Measurements from ENCODE around the gene ACSL1. TPM values are rescaled to one million over a fixed set of nuclear protein-coding genes. Genes with fewer than 3 reads are reported as not detected.
"Not testable (repeated sequence)": the region's sequence is repeated elsewhere in the genome, so short reads cannot be mapped to it uniquely, and the experiment has no call there.

Gene ACSL1
- total and polyA plus RNA-seq, 12 donors = 6.2 to 113 (median 67.7) TPM

DNA sequence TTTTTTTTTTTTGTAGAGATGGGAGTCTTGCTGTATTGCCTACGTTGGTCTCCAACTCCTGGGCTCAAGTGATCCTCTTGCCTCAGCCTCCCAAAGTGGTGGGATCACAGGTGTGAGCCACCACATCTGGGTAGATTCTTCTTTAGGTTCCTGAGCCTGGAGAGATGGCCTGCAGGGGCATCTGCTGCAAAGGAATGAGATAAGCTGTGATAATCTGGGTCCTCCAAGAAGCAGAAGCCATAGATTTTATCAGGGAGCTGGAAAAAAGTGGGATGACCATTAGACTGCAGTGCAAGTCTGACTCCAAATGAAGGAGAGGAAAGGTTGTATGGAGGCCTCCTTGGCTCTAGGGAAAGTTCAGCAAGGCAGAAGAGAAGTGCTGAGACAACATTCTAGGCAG lies 19.0 kb upstream of the ACSL1 start:
- 69 to 80% (median 74%) methylated on average over 1 of the region's 1 CpG for WGBS, 4 donors
- H3K9me3 ChIP-seq (replicated peaks in 1 of 3) = no peaks in the 10 kb centered on the region
- H3K36me3 ChIP-seq (replicated peaks in 1 of 2) = no peaks in the 10 kb centered on the region
- no peak overlapping the region for H3K27ac ChIP-seq
- no peak for DNase-seq
- no peaks in the 10 kb centered on the region for H3K4me1 ChIP-seq (replicated peaks in 1 of 2)
- no peak overlapping the region for H3K4me3 ChIP-seq
- TF ChIP-seq, protein P1, sequence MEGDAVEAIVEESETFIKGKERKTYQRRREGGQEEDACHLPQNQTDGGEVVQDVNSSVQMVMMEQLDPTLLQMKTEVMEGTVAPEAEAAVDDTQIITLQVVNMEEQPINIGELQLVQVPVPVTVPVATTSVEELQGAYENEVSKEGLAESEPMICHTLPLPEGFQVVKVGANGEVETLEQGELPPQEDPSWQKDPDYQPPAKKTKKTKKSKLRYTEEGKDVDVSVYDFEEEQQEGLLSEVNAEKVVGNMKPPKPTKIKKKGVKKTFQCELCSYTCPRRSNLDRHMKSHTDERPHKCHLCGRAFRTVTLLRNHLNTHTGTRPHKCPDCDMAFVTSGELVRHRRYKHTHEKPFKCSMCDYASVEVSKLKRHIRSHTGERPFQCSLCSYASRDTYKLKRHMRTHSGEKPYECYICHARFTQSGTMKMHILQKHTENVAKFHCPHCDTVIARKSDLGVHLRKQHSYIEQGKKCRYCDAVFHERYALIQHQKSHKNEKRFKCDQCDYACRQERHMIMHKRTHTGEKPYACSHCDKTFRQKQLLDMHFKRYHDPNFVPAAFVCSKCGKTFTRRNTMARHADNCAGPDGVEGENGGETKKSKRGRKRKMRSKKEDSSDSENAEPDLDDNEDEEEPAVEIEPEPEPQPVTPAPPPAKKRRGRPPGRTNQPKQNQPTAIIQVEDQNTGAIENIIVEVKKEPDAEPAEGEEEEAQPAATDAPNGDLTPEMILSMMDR (IDR thresholded peaks at IDR 0.05) = no peak
- no peak for TF ChIP-seq POLR2A (IDR thresholded peaks at IDR 0.05)
- intact Hi-C loops (cut with DNase I) = no loop called here
- H3K27me3 ChIP-seq = no peaks in the 10 kb centered on the region

DNA sequence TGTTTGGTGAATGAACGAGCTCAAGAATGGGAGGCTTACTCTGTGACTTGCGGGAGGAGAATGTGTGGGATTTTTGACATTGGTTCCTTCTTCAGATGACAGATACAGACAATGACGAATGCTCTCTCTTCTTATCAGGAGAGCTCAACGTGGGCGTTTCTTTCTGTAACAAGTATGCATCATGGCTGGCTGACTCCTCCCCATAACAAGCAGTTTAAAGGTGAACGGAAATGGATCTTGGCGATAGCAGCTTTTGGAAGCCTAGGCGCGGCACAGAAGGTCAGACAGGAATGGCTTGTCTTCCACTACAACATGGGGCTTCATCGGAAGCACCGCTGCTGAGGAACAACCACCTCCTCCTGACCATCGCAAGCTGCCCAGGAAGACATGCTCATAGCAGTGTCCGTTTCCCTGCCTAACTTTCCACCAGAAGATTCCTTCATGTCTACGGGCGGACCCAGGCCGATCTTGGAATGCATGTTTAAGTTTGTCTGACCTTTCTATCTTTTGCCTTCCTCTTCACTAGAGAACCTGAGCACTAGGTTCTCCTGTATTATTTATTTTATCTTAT lies 18.3 kb upstream of the ACSL1 start:
- no peak for DNase-seq
- H3K27me3 ChIP-seq = no peaks in the 10 kb centered on the region
- H3K9me3 ChIP-seq (replicated peaks in 1 of 3) = no peaks in the 10 kb centered on the region
- no peaks in the 10 kb centered on the region for H3K4me1 ChIP-seq (replicated peaks in 1 of 2)
- H3K36me3 ChIP-seq (replicated peaks in 1 of 2) = no peaks in the 10 kb centered on the region
- TF ChIP-seq, protein P1 (IDR thresholded peaks at IDR 0.05) = no peak
- TF ChIP-seq POLR2A (IDR thresholded peaks at IDR 0.05) = no peak
- no peak overlapping the region for H3K27ac ChIP-seq
- WGBS, 4 donors = 76 to 81% (median 77%) methylated on average over 14 to 16 of the region's 16 CpGs
- intact Hi-C loops (cut with DNase I) = no loop called here
- H3K4me3 ChIP-seq = no peak overlapping the region

DNA sequence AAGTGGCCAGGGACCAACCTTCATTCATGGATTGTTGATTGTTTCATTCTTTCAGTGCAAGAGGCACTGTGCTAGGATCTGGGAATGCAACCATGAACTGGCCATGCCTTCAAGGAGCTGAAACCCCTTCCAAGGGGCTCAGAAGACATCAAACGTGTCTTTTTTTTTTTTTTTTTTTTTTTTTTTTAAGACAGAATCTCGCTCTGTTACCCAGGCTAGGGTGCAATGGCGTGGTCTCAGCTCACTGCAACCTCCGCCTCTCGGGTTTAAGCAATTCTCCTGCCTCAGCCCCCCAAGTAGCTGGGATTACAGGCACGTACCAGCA lies 13.3 kb upstream of the ACSL1 start:
- H3K36me3 ChIP-seq (replicated peaks in 1 of 2); H3K27ac ChIP-seq; H3K9me3 ChIP-seq (replicated peaks in 1 of 3); intact Hi-C loops (cut with DNase I); H3K27me3 ChIP-seq; DNase-seq; H3K4me1 ChIP-seq (replicated peaks in 1 of 2); H3K4me3 ChIP-seq: not testable (repeated sequence)
- 82 to 96% (median 90%) methylated on average over 6 of the region's 6 CpGs for WGBS, 4 donors

DNA sequence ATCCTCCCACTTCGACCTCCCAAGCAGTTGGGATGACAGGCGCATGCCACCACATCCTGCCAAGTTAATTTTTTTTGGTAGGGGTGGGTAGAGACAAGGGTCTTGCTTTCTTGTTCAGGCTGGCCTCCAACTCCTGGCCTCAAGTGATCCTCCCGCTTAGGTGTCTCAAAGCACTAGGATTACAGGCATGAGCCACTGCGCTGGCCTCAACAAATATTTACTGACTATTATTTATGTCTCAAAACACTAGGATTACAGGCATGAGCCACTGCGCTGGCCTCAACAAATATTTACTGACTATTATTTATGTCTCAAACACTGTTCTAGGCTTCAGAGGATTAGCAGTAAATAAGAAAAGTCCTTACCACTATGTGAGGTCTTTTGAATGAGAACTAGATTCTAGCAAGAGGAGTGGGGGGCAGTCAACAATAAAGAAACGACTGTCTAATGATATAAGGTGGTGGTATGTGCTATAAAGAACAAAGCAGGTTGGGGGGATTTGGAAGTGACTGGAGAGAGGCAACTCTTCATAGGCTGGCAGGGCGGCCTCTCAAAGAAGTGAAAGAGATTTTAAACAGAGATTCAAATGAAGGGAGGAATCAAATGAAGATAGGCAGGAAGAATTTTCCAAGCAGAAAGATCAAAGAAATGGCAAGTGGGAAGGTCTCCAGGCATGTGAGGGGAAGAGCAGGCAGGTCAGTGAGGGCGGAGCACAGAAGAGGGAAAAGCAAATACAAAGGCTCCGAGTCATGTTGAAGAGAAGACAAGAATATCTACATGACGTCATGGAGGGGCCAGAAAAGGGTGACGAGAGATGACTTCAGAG lies 12.7 kb upstream of the ACSL1 start:
- no peak for DNase-seq
- Histone ChIP-seq H3K27me3 (no peaks in the 10 kb centered on the region), H3K36me3 (replicated peaks in 1 of 2) (no peaks in the 10 kb centered on the region), H3K4me3 (no peak overlapping the region), H3K9me3 (replicated peaks in 1 of 3) (no peaks in the 10 kb centered on the region), H3K27ac (no peak overlapping the region), H3K4me1 (replicated peaks in 1 of 2) (no peaks in the 10 kb centered on the region)
- intact Hi-C loops (cut with DNase I) = no loop called here
- 73 to 81% (median 77%) methylated on average over 11 of the region's 11 CpGs for WGBS, 4 donors
- TF ChIP-seq, protein P1 (IDR thresholded peaks at IDR 0.05) = no peak
- no peak for TF ChIP-seq POLR2A (IDR thresholded peaks at IDR 0.05)

DNA sequence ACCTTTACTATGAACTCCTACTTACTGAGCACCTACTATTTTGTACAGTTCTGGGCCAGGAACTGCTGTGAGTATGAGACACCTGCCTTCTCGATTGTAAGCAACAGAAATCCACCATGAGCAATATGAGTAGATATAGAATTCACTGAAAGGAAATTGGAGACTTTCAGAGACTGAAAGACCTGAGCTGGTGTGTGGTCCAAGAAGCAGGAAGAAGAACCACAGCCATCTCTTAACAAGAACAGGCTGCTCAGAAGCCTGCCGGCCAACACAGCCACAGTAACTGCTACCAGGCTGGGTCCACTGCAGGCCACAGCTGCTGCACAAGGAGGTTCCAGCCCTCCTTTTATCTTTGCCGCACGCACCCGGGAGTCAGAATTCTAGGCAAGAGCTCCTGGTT lies 10.8 kb upstream of the ACSL1 start:
- intact Hi-C loops (cut with DNase I) = no loop called here
- Histone ChIP-seq H3K4me3 (no peak overlapping the region), H3K4me1 (replicated peaks in 1 of 2) (no peaks in the 10 kb centered on the region), H3K27me3 (no peaks in the 10 kb centered on the region), H3K9me3 (replicated peaks in 1 of 3) (no peaks in the 10 kb centered on the region), H3K27ac (no peak overlapping the region), H3K36me3 (replicated peaks in 1 of 2) (no peaks in the 10 kb centered on the region)
- DNase-seq = no peak
- no peak for TF ChIP-seq POLR2A (IDR thresholded peaks at IDR 0.05)
- TF ChIP-seq, protein P1 (IDR thresholded peaks at IDR 0.05) = no peak
- 85 to 95% (median 93%) methylated on average over 5 of the region's 5 CpGs for WGBS, 4 donors
